T-cell (primary cell): ENCODE data around the gene POLR2E. TPM values are rescaled to one million over a fixed set of nuclear protein-coding genes. Genes with fewer than 3 reads are reported as not detected.
A peak's percentile ranks its signal among the peaks of the same experiment; 100 is the strongest.
"Not testable (repeated sequence)": the region's sequence is repeated elsewhere in the genome, so short reads cannot be mapped to it uniquely, and the experiment has no call there.

Experiments
- ATAC-seq, 4 experiments: fragments of 200-7000 bp in 3 of 4; fragments of 150-1000 bp in 1 of 4; cut with Tn5 transposase; replicated peaks in 1 of 4; 1 replicate in 3 of 4; 2 replicates in 1 of 4; pipeline ENCODE4 v1.10.0; 2021; ENCODE audit warnings: moderate library complexity in 3 of 4, mild to moderate bottlenecking in 2 of 4, moderate number of reproducible peaks in 1 of 4
- CTCF ChIA-PET, 2 donors: fragments of 300-600 bp; sonication (Branson Sonifier 250); formaldehyde crosslinking; loops; one replicate each; lab custom pipeline; 2022; ENCODE audit warnings: antibody characterized with exemption in 2 of 2; lab: Charles Lee
- POLR2A ChIA-PET, 2 donors: fragments of 300-600 bp; sonication (Branson Sonifier 250); formaldehyde crosslinking; loops; one replicate each; lab custom pipeline; 2022; ENCODE audit warnings: antibody characterized with exemption in 2 of 2; lab: Charles Lee
- DNase-seq, 35 experiments: peaks; one replicate each; pipeline versions ENCODE4 v3.0.0 to v3.0.0-alpha.2; 2013 to 2023
- H3K27ac ChIP-seq: one replicate; pipeline ENCODE4 v1.5.1; 2013; ENCODE audit warnings: low read length
- H3K27me3 ChIP-seq, 2 experiments: replicated peaks in 1 of 2; 1 replicate in 1 of 2; 2 replicates in 1 of 2; pipeline versions ENCODE4 v1.6.1 to v1.7.0; 2013; ENCODE audit warnings: low read length in 1 of 2, mixed read lengths in 1 of 2; ENCODE audit not compliant: control insufficient read depth in 2 of 2, insufficient read depth in 2 of 2; ENCODE audit errors: extremely low read depth in 1 of 2
- H3K36me3 ChIP-seq, 2 donors: 1 replicate in 1 of 2; 2 replicates in 1 of 2; pipeline versions ENCODE4 v1.6.1 to v1.7.0; 2013; ENCODE audit warnings: low read length in 1 of 2; ENCODE audit not compliant: control insufficient read depth in 2 of 2, insufficient read depth in 1 of 2; ENCODE audit errors: extremely low read depth in 1 of 2
- H3K4me1 ChIP-seq, 2 experiments: 1 replicate in 1 of 2; 2 replicates in 1 of 2; pipeline versions ENCODE4 v1.6.1 to v1.7.0; 2013; ENCODE audit warnings: low read length in 2 of 2, mixed read lengths in 1 of 2; ENCODE audit not compliant: insufficient read depth in 2 of 2, control insufficient read depth in 1 of 2; ENCODE audit errors: extremely low read depth in 1 of 2
- H3K4me3 ChIP-seq, 2 donors: 1 replicate in 1 of 2; 2 replicates in 1 of 2; pipeline versions ENCODE4 v1.5.1 to v1.7.0; 2013; ENCODE audit warnings: mild to moderate bottlenecking in 2 of 2, low read length in 1 of 2, moderate library complexity in 1 of 2; ENCODE audit not compliant: control insufficient read depth in 1 of 2; ENCODE audit errors: extremely low read depth in 1 of 2
- H3K9me3 ChIP-seq: 2 replicates; pipeline ENCODE4 v1.7.0; 2013
- H3K27ac Mint-ChIP-seq, 2 donors: one replicate each; pipeline ENCODE4 v1.8.0; 2020 to 2021; ENCODE audit warnings: mild to moderate bottlenecking in 2 of 2, mixed read lengths in 2 of 2
- H3K27me3 Mint-ChIP-seq, 2 donors: one replicate each; pipeline ENCODE4 v1.8.0; 2021 to 2022; ENCODE audit warnings: mixed read lengths in 2 of 2
- H3K36me3 Mint-ChIP-seq: one replicate; pipeline ENCODE4 v1.8.0; 2021; ENCODE audit warnings: mixed read lengths
- H3K4me1 Mint-ChIP-seq, 3 donors: one replicate each; pipeline ENCODE4 v1.8.0; 2020 to 2022; ENCODE audit warnings: mixed read lengths in 3 of 3, mild to moderate bottlenecking in 1 of 3
- H3K4me3 Mint-ChIP-seq, 3 donors: one replicate each; pipeline ENCODE4 v1.8.0; 2020 to 2022; ENCODE audit warnings: mild to moderate bottlenecking in 3 of 3, mixed read lengths in 3 of 3, moderate library complexity in 3 of 3
- H3K9me3 Mint-ChIP-seq, 3 donors: one replicate each; pipeline ENCODE4 v1.8.0; 2020 to 2022; ENCODE audit warnings: mixed read lengths in 3 of 3
- WGBS: methylation state at CpG from one replicate; pipeline ENCODE4 v1.1.5; 2013; ENCODE audit warnings: missing lambda C conversion rate; ENCODE audit not compliant: insufficient coverage; 5-methylcytosine and 5-hydroxymethylcytosine counted together
- total RNA-seq, 35 experiments: library from RNA in 6 of 35; stranded (reverse) in 6 of 35; fragments of 120-200 nt in 1 of 35; gene quantifications; one replicate each; pipeline versions ENCODE4 v1.2.1 to v1.2.4 and lab custom pipeline; 2013 to 2026

Gene POLR2E
- total RNA-seq, 5 donors from 2014 or later (not counting 1 experiment from before 2014, with no cell fraction given): 75.7 to 119 (median 101) TPM

GRCh38 chr19:1116726-1117581, 21.8 kb upstream of the POLR2E start:
- Histone ChIP-seq H3K36me3 (peaks cover 26 to 77% of the 10 kb centered on the region in 2 donors), H3K9me3 (no peaks in the 10 kb centered on the region), H3K27me3 (no peaks in the 10 kb centered on the region), H3K4me1 (peaks cover 0 to 16% of the 10 kb centered on the region in 2 experiments), H3K4me3 (no peak overlapping the region), H3K27ac (no peak overlapping the region)
- ATAC-seq (no peak), DNase-seq (no peak)
- POLR2A ChIA-PET: interaction anchor here in 1 of 2 donors (0.6 kb wide), 1 partner anchor 13 kb away, joined by 3 read pairs; no protein-coding TSS in a partner anchor
- WGBS: 91% methylated on average over 49 of the region's 52 CpGs
- H3K36me3 Mint-ChIP-seq: peaks cover 10% of the 10 kb centered on the region
- no peak overlapping the region for H3K27ac Mint-ChIP-seq
- CTCF ChIA-PET: no interaction called here
- peaks cover 0 to 2% (median 1%) of the 10 kb centered on the region in 3 donors for H3K4me1 Mint-ChIP-seq
- no peak overlapping the region for H3K4me3 Mint-ChIP-seq
- H3K27me3 Mint-ChIP-seq: no peaks in the 10 kb centered on the region
- no peaks in the 10 kb centered on the region for H3K9me3 Mint-ChIP-seq

GRCh38 chr19:1115646-1116420, 20.7 kb upstream of the POLR2E start:
- no peak overlapping the region for H3K4me3 ChIP-seq
- no peak for DNase-seq
- POLR2A ChIA-PET: no interaction called here
- no peak overlapping the region for H3K27ac Mint-ChIP-seq
- peaks cover 21 to 74% of the 10 kb centered on the region in 2 donors for H3K36me3 ChIP-seq
- no peak overlapping the region for H3K27ac ChIP-seq
- H3K9me3 Mint-ChIP-seq: no peaks in the 10 kb centered on the region
- no peak for ATAC-seq
- no peaks in the 10 kb centered on the region for H3K9me3 ChIP-seq
- no peaks in the 10 kb centered on the region for H3K27me3 ChIP-seq
- H3K27me3 Mint-ChIP-seq: no peaks in the 10 kb centered on the region
- H3K4me1 Mint-ChIP-seq: peaks cover 0 to 2% (median 1%) of the 10 kb centered on the region in 3 donors
- H3K4me3 Mint-ChIP-seq: no peak overlapping the region
- H3K4me1 ChIP-seq: peaks cover 0 to 19% of the 10 kb centered on the region in 2 experiments
- CTCF ChIA-PET: no interaction called here
- WGBS: 94% methylated on average over 30 of the region's 35 CpGs
- peaks cover under 1% of the 10 kb centered on the region for H3K36me3 Mint-ChIP-seq

- H3K9me3 ChIP-seq, H3K27me3 ChIP-seq, H3K9me3 Mint-ChIP-seq, H3K27ac ChIP-seq, H3K4me1 Mint-ChIP-seq, ATAC-seq, H3K4me3 Mint-ChIP-seq, H3K4me3 ChIP-seq, DNase-seq, H3K27ac Mint-ChIP-seq, H3K36me3 Mint-ChIP-seq, POLR2A ChIA-PET, H3K27me3 Mint-ChIP-seq, CTCF ChIA-PET: not testable (repeated sequence)
- H3K36me3 ChIP-seq: peaks cover 21 to 78% of the 10 kb centered on the region in 2 donors
- WGBS: no CpG with 5 or more reads among the region's 9 CpGs
- H3K4me1 ChIP-seq: peaks cover 0 to 19% of the 10 kb centered on the region in 2 experiments
These were observed 19.6 kb upstream of the POLR2E start for GRCh38 chr19:1114728-1115127.

- H3K27ac ChIP-seq: peak overlapping the region; percentile 49
- POLR2A ChIA-PET: interaction anchor here (0.6 to 0.7 kb wide), 3 partner anchors 20 to 155 kb away, joined by 3 to 10 read pairs (median 3); partner anchors contain the start of gene CIRBP (in 1 of the 2)
These were observed 18.9 kb upstream of the POLR2E start for GRCh38 chr19:1113986-1114483.

GRCh38 chr19:1113030-1113985, 18.1 kb upstream of the POLR2E start:
- ChIA-PET POLR2A (interaction anchor here (0.6 to 0.7 kb wide), 3 partner anchors 21 to 156 kb away, joined by 3 to 10 read pairs (median 3); partner anchors contain the start of gene CIRBP (in 1 of the 2)), CTCF (interaction anchor here (0.6 to 1.1 kb wide), 6 partner anchors 17 to 1524 kb away, joined by 3 to 4 read pairs (median 3); no protein-coding TSS in a partner anchor)
- DNase-seq: peak; percentile 50 to 90 (median 81)
- Mint-ChIP-seq H3K9me3 (no peaks in the 10 kb centered on the region), H3K27me3 (no peaks in the 10 kb centered on the region), H3K27ac (peak overlapping the region; percentile 31 to 34), H3K4me1 (peaks cover 0 to 2% (median 1%) of the 10 kb centered on the region in 3 donors), H3K4me3 (no peak overlapping the region), H3K36me3 (no peaks in the 10 kb centered on the region)
- Histone ChIP-seq H3K4me1 (peaks cover 0 to 19% of the 10 kb centered on the region in 2 experiments), H3K27me3 (no peaks in the 10 kb centered on the region), H3K36me3 (peaks cover 15 to 66% of the 10 kb centered on the region in 2 donors), H3K9me3 (no peaks in the 10 kb centered on the region), H3K27ac (peak overlapping the region; percentile 49), H3K4me3 (no peak overlapping the region)
- 50% methylated on average over 34 of the region's 44 CpGs for WGBS
- ATAC-seq: peak; percentile 81 to 86 (median 84)

More at GRCh38 chr19:1113986-1114483, 18.9 kb upstream of the POLR2E start:
- H3K4me1 ChIP-seq: peaks cover 0 to 19% of the 10 kb centered on the region in 2 experiments
- H3K27me3 ChIP-seq: no peaks in the 10 kb centered on the region
- DNase-seq: no peak
- no peak overlapping the region for H3K27ac Mint-ChIP-seq
- 96% methylated on average over 25 of the region's 25 CpGs for WGBS
- ATAC-seq: no peak
- no peaks in the 10 kb centered on the region for H3K9me3 Mint-ChIP-seq
- CTCF ChIA-PET: interaction anchor here (0.6 to 1.1 kb wide), 5 partner anchors 16 to 1523 kb away, joined by 3 to 4 read pairs (median 3); no protein-coding TSS in a partner anchor
- no peaks in the 10 kb centered on the region for H3K9me3 ChIP-seq
- no peak overlapping the region for H3K4me3 ChIP-seq
- H3K4me1 Mint-ChIP-seq: peaks cover 0 to 2% (median 1%) of the 10 kb centered on the region in 3 donors
- H3K4me3 Mint-ChIP-seq: no peak overlapping the region
- H3K36me3 ChIP-seq: peaks cover 20 to 73% of the 10 kb centered on the region in 2 donors
- no peaks in the 10 kb centered on the region for H3K27me3 Mint-ChIP-seq
- H3K36me3 Mint-ChIP-seq: no peaks in the 10 kb centered on the region
